ENCODE results near the gene RAPGEF4.

The RAPGEF4 gene

DNA sequence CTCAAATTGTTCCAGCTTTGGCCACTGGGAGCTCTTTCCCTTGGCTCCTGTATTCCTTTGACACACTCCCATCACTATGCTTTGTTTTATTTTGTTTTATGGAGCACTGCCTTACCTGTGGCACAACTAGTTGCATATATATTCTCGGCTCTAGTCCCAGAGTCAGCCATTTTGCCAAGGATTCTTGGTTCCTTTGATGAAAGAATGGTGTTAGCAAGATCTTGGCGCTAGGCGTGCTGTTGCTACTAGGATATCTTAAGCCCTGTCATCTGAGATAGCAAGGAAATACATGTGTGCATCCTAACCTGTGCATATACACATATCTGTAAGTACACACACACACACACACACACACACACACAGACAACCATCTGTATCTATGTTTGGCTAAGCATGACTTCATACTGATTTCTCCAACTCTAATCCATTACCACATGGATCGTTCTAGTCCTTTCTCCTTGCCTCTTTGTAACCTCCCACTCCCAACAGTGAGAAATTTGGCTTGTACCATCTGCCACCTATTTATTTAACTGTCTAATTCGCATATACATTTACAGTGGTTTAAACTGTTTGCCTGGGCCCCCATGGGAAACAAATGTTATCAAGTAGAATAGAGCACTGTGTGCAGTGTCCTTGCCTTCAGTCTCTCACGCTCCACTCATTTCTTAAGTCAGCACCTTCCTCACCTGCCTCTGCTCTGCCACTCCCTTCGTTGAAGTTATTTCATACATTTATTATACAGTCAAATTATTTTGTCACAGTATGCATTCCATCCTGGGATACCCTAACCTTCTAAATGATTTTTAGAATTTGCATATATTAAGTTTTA is 202.5 kb downstream of the RAPGEF4 start:
- no peaks in the 10 kb centered on the region for H3K9me3 ChIP-seq (ENCODE audit: control insufficient read depth in 2 of 2, low read length in 2 of 2)
- H3K27ac ChIP-seq (ENCODE audit: low read length): no peak overlapping the region
- no peak overlapping the region for H3K9ac ChIP-seq (ENCODE audit: low read length in 2 of 2)
- H3K4me1 ChIP-seq (ENCODE audit: control insufficient read depth, insufficient read depth, low read length): no peaks in the 10 kb centered on the region
- no peaks in the 10 kb centered on the region for H3K36me3 ChIP-seq (ENCODE audit: control insufficient read depth in 2 of 2, insufficient read depth in 2 of 2, low read length in 2 of 2)
- peaks cover 0 to 2% of the 10 kb centered on the region in 2 donors for H3K27me3 ChIP-seq (ENCODE audit: control insufficient read depth in 1 of 2, insufficient read depth in 2 of 2, low read length in 2 of 2)
- no peak overlapping the region for H3K4me3 ChIP-seq (ENCODE audit: low read length in 2 of 2)

DNA sequence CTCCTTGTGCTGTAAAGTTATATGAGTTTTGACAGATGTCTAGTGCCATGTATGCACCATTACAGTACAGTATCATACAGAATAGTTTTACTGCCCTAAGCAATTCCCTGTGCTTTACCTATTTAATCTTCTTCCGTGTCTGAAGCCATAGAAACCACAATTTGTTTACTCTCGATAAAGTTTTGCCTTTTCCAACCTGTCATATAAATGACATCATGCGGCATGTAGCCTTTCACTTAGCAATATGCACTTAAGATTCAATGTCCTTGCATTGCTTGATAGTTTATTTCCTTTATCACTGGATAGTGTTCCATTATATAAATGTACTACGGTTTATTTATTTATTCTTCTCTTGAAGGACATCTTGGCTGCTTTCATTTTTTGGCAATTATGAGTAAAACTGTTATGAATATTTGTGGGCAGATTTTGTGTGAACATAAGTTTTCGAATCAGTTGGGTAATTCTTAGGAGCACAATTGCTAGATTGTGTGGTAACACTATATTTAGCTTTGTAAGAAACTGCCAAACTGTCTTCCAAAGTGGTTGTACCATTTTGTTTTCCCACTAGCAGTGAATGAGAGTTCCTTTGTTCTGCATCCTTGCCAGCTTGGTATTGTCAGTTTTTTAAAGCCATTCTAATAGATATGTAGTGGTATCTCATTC is 203.2 kb downstream of the RAPGEF4 start:
- Histone ChIP-seq H3K27ac (ENCODE audit: low read length) (no peak overlapping the region), H3K36me3 (ENCODE audit: control insufficient read depth in 2 of 2, insufficient read depth in 2 of 2, low read length in 2 of 2) (no peaks in the 10 kb centered on the region), H3K27me3 (ENCODE audit: control insufficient read depth in 1 of 2, insufficient read depth in 2 of 2, low read length in 2 of 2) (peaks cover 0 to 5% of the 10 kb centered on the region in 2 donors), H3K9me3 (ENCODE audit: control insufficient read depth in 2 of 2, low read length in 2 of 2) (no peaks in the 10 kb centered on the region), H3K4me3 (ENCODE audit: low read length in 2 of 2) (no peak overlapping the region), H3K9ac (ENCODE audit: low read length in 2 of 2) (no peak overlapping the region), H3K4me1 (ENCODE audit: control insufficient read depth, insufficient read depth, low read length) (no peaks in the 10 kb centered on the region)

DNA sequence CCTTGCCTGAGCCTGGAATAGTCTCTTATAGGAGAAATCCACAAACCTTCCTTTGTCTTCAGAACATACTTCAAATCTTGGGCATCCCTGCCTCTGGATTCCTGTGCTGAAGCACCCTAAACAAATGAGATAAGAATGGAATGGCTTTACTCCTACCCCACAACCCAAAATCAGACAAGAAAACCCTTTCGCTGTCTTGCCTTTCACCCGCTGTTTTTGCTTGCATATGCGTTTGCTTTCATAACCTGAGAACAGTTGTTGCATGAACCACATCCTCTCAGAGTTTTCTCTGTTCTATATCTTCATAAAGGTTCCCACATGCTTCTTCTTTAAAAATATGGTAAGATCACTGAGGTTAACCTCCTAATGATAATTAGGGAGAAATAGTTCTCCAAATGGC is 207.9 kb downstream of the RAPGEF4 start:
- H3K27me3 ChIP-seq (ENCODE audit: control insufficient read depth in 1 of 2, insufficient read depth in 2 of 2, low read length in 2 of 2): peaks cover 0 to 5% of the 10 kb centered on the region in 2 donors
- no peak overlapping the region for H3K4me3 ChIP-seq (ENCODE audit: low read length in 2 of 2)
- H3K9me3 ChIP-seq (ENCODE audit: control insufficient read depth in 2 of 2, low read length in 2 of 2): no peaks in the 10 kb centered on the region
- H3K36me3 ChIP-seq (ENCODE audit: control insufficient read depth in 2 of 2, insufficient read depth in 2 of 2, low read length in 2 of 2): no peaks in the 10 kb centered on the region
- H3K27ac ChIP-seq (ENCODE audit: low read length): no peak overlapping the region
- H3K4me1 ChIP-seq (ENCODE audit: control insufficient read depth, insufficient read depth, low read length): no peaks in the 10 kb centered on the region
- no peak overlapping the region for H3K9ac ChIP-seq (ENCODE audit: low read length in 2 of 2)

DNA sequence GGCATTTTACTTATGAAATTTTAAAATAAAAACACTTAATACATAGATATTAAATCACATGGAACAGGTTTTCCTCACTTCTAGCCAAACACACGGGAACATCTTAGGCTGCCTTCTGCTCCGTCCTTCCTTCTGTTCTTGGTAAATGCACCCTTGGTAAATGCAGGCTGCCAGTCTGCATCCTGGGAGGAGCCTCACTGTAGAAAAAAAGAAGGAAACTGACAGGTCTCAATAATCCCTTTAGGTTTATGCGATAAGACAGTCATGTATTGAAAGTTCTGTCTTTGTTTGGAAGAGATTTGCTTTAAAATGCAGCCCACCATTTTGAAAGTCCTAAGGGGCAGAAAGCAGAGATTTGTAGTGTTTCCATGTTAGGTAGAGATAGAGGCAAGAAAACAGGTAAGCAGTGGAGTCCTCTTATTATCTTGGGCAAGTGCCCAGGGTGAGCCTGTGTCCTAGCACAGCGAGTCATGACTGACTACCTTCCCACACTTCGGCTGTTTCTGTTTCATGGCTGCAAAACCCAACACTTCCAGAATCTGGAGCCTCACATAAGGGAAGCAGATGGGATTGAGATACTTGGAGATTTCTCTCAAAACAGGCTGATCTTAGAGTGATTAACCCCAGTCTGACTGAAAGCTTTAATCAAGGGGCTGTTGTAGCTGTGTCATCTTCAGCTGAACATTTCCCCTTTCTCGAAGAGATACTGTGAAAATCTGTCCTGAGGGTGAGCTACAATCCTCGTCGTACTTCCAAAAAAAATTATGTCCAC is 208.6 kb downstream of the RAPGEF4 start:
- Histone ChIP-seq H3K4me1 (ENCODE audit: control insufficient read depth, insufficient read depth, low read length) (no peaks in the 10 kb centered on the region), H3K27ac (ENCODE audit: low read length) (no peak overlapping the region), H3K9me3 (ENCODE audit: control insufficient read depth in 2 of 2, low read length in 2 of 2) (no peaks in the 10 kb centered on the region), H3K27me3 (ENCODE audit: control insufficient read depth in 1 of 2, insufficient read depth in 2 of 2, low read length in 2 of 2) (peaks cover 0 to 5% of the 10 kb centered on the region in 2 donors), H3K36me3 (ENCODE audit: control insufficient read depth in 2 of 2, insufficient read depth in 2 of 2, low read length in 2 of 2) (no peaks in the 10 kb centered on the region), H3K4me3 (ENCODE audit: low read length in 2 of 2) (no peak overlapping the region), H3K9ac (ENCODE audit: low read length in 2 of 2) (no peak overlapping the region)

DNA sequence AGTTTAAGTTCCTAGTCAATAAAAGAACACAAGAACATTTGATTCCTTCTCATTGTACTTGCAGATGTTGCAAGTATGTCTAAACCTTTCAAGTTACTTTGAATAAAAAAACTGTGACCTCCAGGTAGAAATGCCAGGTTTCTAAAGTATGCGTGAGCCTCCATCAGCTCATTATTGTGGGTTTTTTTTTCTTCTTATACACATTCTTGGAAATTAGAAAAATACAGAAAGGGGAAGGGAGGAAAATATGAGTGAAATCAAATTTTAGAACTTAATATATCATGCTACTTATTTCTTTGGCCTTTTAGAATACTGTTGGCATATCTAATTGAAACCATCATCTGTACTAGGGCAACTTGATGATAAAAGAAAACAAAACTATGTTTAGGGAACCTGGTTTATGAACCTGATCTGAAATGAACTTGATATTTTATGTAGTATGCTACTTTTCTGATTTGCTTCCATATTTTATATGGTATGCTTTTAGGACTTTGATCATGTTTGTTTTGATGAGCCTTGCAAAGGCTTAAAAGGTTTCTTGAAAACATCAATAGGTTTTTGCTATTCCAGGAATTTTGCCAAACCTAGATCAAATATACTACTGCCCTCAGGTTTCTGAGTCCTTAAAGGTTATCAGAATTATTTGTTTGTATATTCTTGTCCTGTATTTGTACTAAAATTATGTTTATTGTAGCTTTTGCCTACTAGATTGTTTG is 209.3 kb downstream of the RAPGEF4 start:
- no peaks in the 10 kb centered on the region for H3K36me3 ChIP-seq (ENCODE audit: control insufficient read depth in 2 of 2, insufficient read depth in 2 of 2, low read length in 2 of 2)
- no peak overlapping the region for H3K9ac ChIP-seq (ENCODE audit: low read length in 2 of 2)
- H3K27ac ChIP-seq (ENCODE audit: low read length): no peak overlapping the region
- H3K27me3 ChIP-seq (ENCODE audit: control insufficient read depth in 1 of 2, insufficient read depth in 2 of 2, low read length in 2 of 2): peaks cover 0 to 5% of the 10 kb centered on the region in 2 donors
- H3K9me3 ChIP-seq (ENCODE audit: control insufficient read depth in 2 of 2, low read length in 2 of 2): no peaks in the 10 kb centered on the region
- no peaks in the 10 kb centered on the region for H3K4me1 ChIP-seq (ENCODE audit: control insufficient read depth, insufficient read depth, low read length)
- no peak overlapping the region for H3K4me3 ChIP-seq (ENCODE audit: low read length in 2 of 2)

DNA sequence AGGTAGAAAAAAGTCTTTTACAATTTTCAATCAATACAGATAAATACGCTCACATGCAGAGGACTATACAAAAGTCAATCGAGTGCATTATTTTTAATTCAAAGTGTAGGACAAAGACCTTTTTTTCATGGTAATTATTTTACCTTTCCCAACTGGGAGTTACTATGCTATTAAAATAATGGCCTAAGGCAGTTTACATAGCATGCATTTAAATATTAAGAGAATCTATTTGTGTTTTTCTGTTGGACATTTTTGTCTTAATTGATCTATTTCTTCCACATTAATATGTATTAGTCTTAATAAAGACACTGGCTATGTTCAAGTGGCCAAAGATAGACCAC is 209.8 kb downstream of the RAPGEF4 start:
- no peak overlapping the region for H3K27ac ChIP-seq (ENCODE audit: low read length)
- H3K4me3 ChIP-seq (ENCODE audit: low read length in 2 of 2): no peak overlapping the region
- H3K9me3 ChIP-seq (ENCODE audit: control insufficient read depth in 2 of 2, low read length in 2 of 2): no peaks in the 10 kb centered on the region
- peaks cover 0 to 5% of the 10 kb centered on the region in 2 donors for H3K27me3 ChIP-seq (ENCODE audit: control insufficient read depth in 1 of 2, insufficient read depth in 2 of 2, low read length in 2 of 2)
- no peaks in the 10 kb centered on the region for H3K36me3 ChIP-seq (ENCODE audit: control insufficient read depth in 2 of 2, insufficient read depth in 2 of 2, low read length in 2 of 2)
- H3K9ac ChIP-seq (ENCODE audit: low read length in 2 of 2): no peak overlapping the region
- H3K4me1 ChIP-seq (ENCODE audit: control insufficient read depth, insufficient read depth, low read length): no peaks in the 10 kb centered on the region

DNA sequence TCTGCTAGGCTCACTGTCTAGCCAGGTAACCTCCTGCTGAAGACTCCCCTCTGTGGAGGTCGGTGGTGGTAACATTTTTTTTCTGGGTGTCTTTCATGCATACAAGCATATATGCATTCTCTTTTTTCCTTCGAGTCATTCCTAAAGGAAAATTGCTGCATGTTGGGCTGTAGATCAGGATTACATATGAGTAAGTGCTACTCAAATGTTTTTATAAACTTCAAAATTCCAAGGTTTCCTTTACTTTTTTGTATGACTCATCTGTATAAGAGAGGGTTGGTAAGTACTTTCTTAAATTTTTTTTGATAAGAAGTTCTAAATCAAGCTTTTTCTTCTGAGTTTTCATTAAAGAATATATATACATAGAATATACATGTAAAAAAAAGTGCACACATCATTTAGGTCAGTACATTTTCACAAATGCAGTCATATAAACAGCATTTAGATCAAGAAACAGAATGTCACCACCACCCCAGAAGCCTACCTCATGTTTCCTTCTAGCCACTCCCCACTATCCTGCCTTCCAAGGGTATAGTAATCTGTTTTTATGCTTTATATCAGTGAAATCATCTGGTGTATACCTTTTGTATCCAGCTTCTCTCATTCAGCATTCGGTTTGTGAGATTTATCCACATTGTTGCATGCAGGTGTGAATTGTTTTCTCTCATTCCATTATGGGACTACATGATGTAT is 212.0 kb downstream of the RAPGEF4 start:
- H3K4me3 ChIP-seq (ENCODE audit: low read length in 2 of 2): no peak overlapping the region
- no peaks in the 10 kb centered on the region for H3K36me3 ChIP-seq (ENCODE audit: control insufficient read depth in 2 of 2, insufficient read depth in 2 of 2, low read length in 2 of 2)
- H3K27me3 ChIP-seq (ENCODE audit: control insufficient read depth in 1 of 2, insufficient read depth in 2 of 2, low read length in 2 of 2): peaks cover 0 to 5% of the 10 kb centered on the region in 2 donors
- no peak overlapping the region for H3K9ac ChIP-seq (ENCODE audit: low read length in 2 of 2)
- H3K4me1 ChIP-seq (ENCODE audit: control insufficient read depth, insufficient read depth, low read length): no peaks in the 10 kb centered on the region
- peaks cover 0 to 2% of the 10 kb centered on the region in 2 donors for H3K9me3 ChIP-seq (ENCODE audit: control insufficient read depth in 2 of 2, low read length in 2 of 2)
- H3K27ac ChIP-seq (ENCODE audit: low read length): no peak overlapping the region

DNA sequence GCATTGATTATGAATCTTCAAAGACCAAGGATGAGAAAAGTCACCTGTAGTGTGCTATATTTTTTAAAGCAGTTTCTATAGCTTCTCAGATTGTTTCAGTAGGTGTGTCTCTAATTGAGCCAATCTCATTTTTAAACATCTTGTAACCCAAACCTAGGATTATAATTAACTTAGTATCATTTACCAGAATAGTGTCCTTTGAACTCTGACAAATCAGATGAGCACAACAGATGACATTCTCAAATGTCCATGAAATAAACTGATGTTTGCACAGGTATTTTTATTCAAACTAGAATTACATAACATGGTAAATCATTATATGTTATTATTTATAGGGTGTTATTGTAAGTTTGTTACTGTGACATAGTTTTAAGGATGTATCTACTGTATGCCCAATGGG is 213.9 kb downstream of the RAPGEF4 start:
- no peaks in the 10 kb centered on the region for H3K4me1 ChIP-seq (ENCODE audit: control insufficient read depth, insufficient read depth, low read length)
- no peak overlapping the region for H3K9ac ChIP-seq (ENCODE audit: low read length in 2 of 2)
- H3K27me3 ChIP-seq (ENCODE audit: control insufficient read depth in 1 of 2, insufficient read depth in 2 of 2, low read length in 2 of 2): no peaks in the 10 kb centered on the region
- peaks cover 0 to 2% of the 10 kb centered on the region in 2 donors for H3K9me3 ChIP-seq (ENCODE audit: control insufficient read depth in 2 of 2, low read length in 2 of 2)
- no peak overlapping the region for H3K4me3 ChIP-seq (ENCODE audit: low read length in 2 of 2)
- H3K27ac ChIP-seq (ENCODE audit: low read length): no peak overlapping the region
- no peaks in the 10 kb centered on the region for H3K36me3 ChIP-seq (ENCODE audit: control insufficient read depth in 2 of 2, insufficient read depth in 2 of 2, low read length in 2 of 2)

DNA sequence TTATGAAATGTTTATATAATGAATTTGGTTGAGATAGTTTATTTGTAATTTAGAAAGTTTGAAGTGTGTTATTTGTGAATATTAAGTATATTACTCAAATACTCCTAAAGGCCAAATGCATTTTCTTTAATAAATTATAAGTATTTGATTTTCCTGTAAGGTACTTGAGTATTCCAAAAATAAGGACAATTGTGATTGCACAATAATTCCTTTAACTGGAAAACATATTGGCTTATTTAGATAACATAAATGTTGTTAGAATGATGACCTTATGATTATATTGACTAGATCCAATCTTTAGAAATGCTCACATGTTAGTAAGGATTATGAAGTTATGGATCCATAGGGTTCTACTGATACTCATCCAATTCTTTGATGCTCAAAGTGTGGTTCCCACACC is 214.9 kb downstream of the RAPGEF4 start:
- Histone ChIP-seq H3K36me3 (ENCODE audit: control insufficient read depth in 2 of 2, insufficient read depth in 2 of 2, low read length in 2 of 2) (no peaks in the 10 kb centered on the region), H3K9ac (ENCODE audit: low read length in 2 of 2) (no peak overlapping the region), H3K4me1 (ENCODE audit: control insufficient read depth, insufficient read depth, low read length) (no peaks in the 10 kb centered on the region), H3K27ac (ENCODE audit: low read length) (no peak overlapping the region), H3K27me3 (ENCODE audit: control insufficient read depth in 1 of 2, insufficient read depth in 2 of 2, low read length in 2 of 2) (no peaks in the 10 kb centered on the region), H3K9me3 (ENCODE audit: control insufficient read depth in 2 of 2, low read length in 2 of 2) (peaks cover 0 to 2% of the 10 kb centered on the region in 2 donors), H3K4me3 (ENCODE audit: low read length in 2 of 2) (no peak overlapping the region)

DNA sequence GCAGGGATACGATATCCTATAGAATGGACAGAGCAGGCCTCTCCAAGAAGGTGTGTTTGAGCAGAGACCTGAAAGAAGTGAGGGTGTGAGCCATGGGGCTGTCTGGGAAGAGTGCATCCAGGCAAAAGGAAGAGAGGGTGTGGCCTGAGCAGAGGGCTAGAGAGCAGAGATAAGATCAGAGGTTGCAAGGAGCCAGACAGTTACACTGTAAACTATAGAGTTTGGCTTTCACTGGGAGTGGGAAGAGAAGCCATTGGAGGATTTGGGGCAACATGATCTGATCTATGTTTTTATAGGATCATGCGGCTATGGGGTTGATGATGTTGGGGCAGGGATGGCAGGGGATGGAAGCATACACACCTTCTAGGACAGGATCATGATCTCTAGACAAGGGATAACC is 215.9 kb downstream of the RAPGEF4 start:
- Histone ChIP-seq H3K9ac (ENCODE audit: low read length in 2 of 2) (no peak overlapping the region), H3K9me3 (ENCODE audit: control insufficient read depth in 2 of 2, low read length in 2 of 2) (peaks cover 0 to 2% of the 10 kb centered on the region in 2 donors), H3K36me3 (ENCODE audit: control insufficient read depth in 2 of 2, insufficient read depth in 2 of 2, low read length in 2 of 2) (no peaks in the 10 kb centered on the region), H3K4me1 (ENCODE audit: control insufficient read depth, insufficient read depth, low read length) (no peaks in the 10 kb centered on the region), H3K27ac (ENCODE audit: low read length) (no peak overlapping the region), H3K27me3 (ENCODE audit: control insufficient read depth in 1 of 2, insufficient read depth in 2 of 2, low read length in 2 of 2) (no peaks in the 10 kb centered on the region), H3K4me3 (ENCODE audit: low read length in 2 of 2) (no peak overlapping the region)

Measured in stomach smooth muscle (tissue), 2 donors.